ENCODE data around the gene RAD21L1.

The RAD21L1 gene

DNA sequence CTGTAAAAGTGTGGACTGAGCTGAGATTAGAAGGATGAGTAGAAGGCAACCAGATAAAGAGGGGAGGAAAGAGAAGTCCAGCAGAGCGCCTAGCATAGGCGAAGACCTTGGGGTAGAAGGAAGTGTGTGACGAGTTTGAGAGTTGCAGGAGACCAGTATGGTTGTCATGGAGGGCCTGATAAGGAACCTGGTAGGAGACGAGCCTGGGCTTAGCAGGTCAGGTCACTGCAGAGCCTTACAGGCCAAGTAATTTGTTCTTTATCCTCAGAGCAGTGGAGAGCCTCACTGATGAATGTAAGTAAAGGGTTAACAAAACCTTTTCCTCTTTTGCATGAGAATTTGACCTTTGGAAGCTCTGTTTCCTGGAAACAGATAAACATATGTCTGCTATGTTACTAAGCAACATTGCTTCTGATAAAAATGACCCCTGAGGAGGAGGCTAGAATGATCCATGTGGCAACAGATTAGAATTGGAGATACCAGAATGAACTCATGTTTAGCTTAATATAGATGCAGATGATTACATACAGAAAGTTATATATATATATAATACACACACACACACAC, 38.2 kb upstream of the RAD21L1 start:
- Histone ChIP-seq H3K9ac (no peak overlapping the region), H3K79me2 (ENCODE audit: insufficient read depth, low read depth) (no peaks in the 10 kb centered on the region), H3K27ac (no peak overlapping the region), H3K36me3 (ENCODE audit: insufficient read depth) (no peaks in the 10 kb centered on the region), H3K4me1 (ENCODE audit: low read depth, poor library complexity, severe bottlenecking) (peaks cover 4% of the 10 kb centered on the region), H3K27me3 (ENCODE audit: insufficient read depth, low read depth) (0 out of 2 replicates have a peak, but pooled peaks cover 2% of the 10 kb centered on the region), H3K4me3 (IDR thresholded peaks at IDR 0.05; ENCODE audit: insufficient read depth, low read depth, low read length) (no peak overlapping the region), H4K20me1 (ENCODE audit: insufficient read depth) (no peaks in the 10 kb centered on the region), H2AFZ (ENCODE audit: low read depth) (no peak overlapping the region), H3K4me2 (no peak overlapping the region)
- TF ChIP-seq, protein P1, sequence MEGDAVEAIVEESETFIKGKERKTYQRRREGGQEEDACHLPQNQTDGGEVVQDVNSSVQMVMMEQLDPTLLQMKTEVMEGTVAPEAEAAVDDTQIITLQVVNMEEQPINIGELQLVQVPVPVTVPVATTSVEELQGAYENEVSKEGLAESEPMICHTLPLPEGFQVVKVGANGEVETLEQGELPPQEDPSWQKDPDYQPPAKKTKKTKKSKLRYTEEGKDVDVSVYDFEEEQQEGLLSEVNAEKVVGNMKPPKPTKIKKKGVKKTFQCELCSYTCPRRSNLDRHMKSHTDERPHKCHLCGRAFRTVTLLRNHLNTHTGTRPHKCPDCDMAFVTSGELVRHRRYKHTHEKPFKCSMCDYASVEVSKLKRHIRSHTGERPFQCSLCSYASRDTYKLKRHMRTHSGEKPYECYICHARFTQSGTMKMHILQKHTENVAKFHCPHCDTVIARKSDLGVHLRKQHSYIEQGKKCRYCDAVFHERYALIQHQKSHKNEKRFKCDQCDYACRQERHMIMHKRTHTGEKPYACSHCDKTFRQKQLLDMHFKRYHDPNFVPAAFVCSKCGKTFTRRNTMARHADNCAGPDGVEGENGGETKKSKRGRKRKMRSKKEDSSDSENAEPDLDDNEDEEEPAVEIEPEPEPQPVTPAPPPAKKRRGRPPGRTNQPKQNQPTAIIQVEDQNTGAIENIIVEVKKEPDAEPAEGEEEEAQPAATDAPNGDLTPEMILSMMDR (conservative IDR thresholded peaks at IDR 0.05; ENCODE audit: low read depth, low read length), result no peak

GRCh38 chr20:1188347-1188746, 37.5 kb upstream of the RAD21L1 start:
- H3K4me1 ChIP-seq (ENCODE audit: low read depth, poor library complexity, severe bottlenecking), result peaks cover 4% of the 10 kb centered on the region

DNA sequence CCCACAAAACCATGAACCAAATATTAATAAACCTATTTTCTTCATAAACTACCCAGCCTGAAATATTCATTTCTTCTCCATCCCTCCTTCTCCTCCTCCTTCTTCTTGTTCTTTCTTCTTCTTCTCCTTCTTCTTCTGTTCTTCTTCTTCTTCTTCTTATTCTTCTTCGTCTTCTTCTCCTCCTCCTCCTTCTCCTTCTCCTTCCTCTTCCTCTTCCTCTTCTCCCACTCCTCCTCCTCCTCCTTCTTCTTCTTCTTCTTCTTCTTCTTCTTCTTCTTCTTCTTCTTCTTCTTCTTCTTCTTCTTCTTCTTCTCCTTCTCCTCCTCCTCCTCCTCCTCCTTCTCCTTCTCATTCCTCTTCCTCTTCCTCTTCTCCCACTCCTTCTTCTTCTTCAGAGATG, 36.0 kb upstream of the RAD21L1 start:
- TF ChIP-seq, protein P1 (conservative IDR thresholded peaks at IDR 0.05; ENCODE audit: low read depth, low read length), result no peak
- no peak overlapping the region for H3K9ac ChIP-seq
- no peaks in the 10 kb centered on the region for H3K36me3 ChIP-seq (ENCODE audit: insufficient read depth)
- no peak overlapping the region for H2AFZ ChIP-seq (ENCODE audit: low read depth)
- no peaks in the 10 kb centered on the region for H4K20me1 ChIP-seq (ENCODE audit: insufficient read depth)
- no peak overlapping the region for H3K4me2 ChIP-seq
- H3K4me3 ChIP-seq (IDR thresholded peaks at IDR 0.05; ENCODE audit: insufficient read depth, low read depth, low read length), result no peak overlapping the region
- H3K79me2 ChIP-seq (ENCODE audit: insufficient read depth, low read depth), result no peaks in the 10 kb centered on the region
- H3K27me3 ChIP-seq (ENCODE audit: insufficient read depth, low read depth), result 0 out of 2 replicates have a peak, but pooled peaks cover 2% of the 10 kb centered on the region
- H3K27ac ChIP-seq, result no peak overlapping the region
- peaks cover 4% of the 10 kb centered on the region for H3K4me1 ChIP-seq (ENCODE audit: low read depth, poor library complexity, severe bottlenecking)

More at GRCh38 chr20:1188347-1188746, 37.5 kb upstream of the RAD21L1 start:
- Histone ChIP-seq H3K36me3 (ENCODE audit: insufficient read depth) (no peaks in the 10 kb centered on the region), H3K27me3 (ENCODE audit: insufficient read depth, low read depth) (0 out of 2 replicates have a peak, but pooled peaks cover 2% of the 10 kb centered on the region), H2AFZ (ENCODE audit: low read depth) (no peak overlapping the region), H3K4me2 (no peak overlapping the region), H3K79me2 (ENCODE audit: insufficient read depth, low read depth) (no peaks in the 10 kb centered on the region), H3K4me3 (IDR thresholded peaks at IDR 0.05; ENCODE audit: insufficient read depth, low read depth, low read length) (no peak overlapping the region), H3K9ac (no peak overlapping the region), H3K27ac (no peak overlapping the region), H4K20me1 (ENCODE audit: insufficient read depth) (no peaks in the 10 kb centered on the region)
- TF ChIP-seq, protein P1 (conservative IDR thresholded peaks at IDR 0.05; ENCODE audit: low read depth, low read length), result no peak

DNA sequence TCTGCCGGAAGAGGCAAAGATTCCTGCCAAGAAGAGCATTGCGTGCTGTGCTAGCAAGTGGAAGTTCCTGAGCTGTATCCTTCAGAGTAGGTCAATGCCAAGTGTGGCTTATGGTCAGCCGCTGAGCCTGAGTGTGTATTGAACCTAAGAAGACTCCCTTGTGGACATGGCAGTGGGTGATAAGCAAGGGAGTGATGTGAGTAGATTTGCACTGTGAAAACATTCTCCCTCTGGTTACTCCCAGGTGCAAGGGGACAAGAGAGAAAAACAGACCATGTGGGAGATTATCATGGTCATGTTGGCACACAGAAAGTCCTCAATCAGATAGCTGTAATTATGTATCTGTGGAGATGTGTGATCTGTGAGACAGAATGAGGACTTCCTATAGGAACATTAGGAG, 35.0 kb upstream of the RAD21L1 start:
- no peaks in the 10 kb centered on the region for H3K36me3 ChIP-seq (ENCODE audit: insufficient read depth)
- no peak overlapping the region for H2AFZ ChIP-seq (ENCODE audit: low read depth)
- TF ChIP-seq, protein P1 (conservative IDR thresholded peaks at IDR 0.05; ENCODE audit: low read depth, low read length), result no peak
- no peak overlapping the region for H3K4me3 ChIP-seq (IDR thresholded peaks at IDR 0.05; ENCODE audit: insufficient read depth, low read depth, low read length)
- H3K27ac ChIP-seq, result no peak overlapping the region
- no peak overlapping the region for H3K4me2 ChIP-seq
- peaks cover 4% of the 10 kb centered on the region for H3K4me1 ChIP-seq (ENCODE audit: low read depth, poor library complexity, severe bottlenecking)
- no peak overlapping the region for H3K9ac ChIP-seq
- H3K27me3 ChIP-seq (ENCODE audit: insufficient read depth, low read depth), result 0 out of 2 replicates have a peak, but pooled peaks cover 2% of the 10 kb centered on the region
- H4K20me1 ChIP-seq (ENCODE audit: insufficient read depth), result no peaks in the 10 kb centered on the region
- H3K79me2 ChIP-seq (ENCODE audit: insufficient read depth, low read depth), result no peaks in the 10 kb centered on the region
